Immature natural killer cell (primary cell): ENCODE data around the gene SFMBT2. TPM values are rescaled to one million over a fixed set of nuclear protein-coding genes. Genes with fewer than 3 reads are reported as not detected.

Source experiments
- DNase-seq, 3 donors: peaks; one replicate each; pipeline ENCODE4 v3.0.0; 2022; ENCODE audit warnings: mixed read lengths in 1 of 3
- H3K27ac Mint-ChIP-seq, 6 donors: one replicate each; pipeline ENCODE4 v1.8.0; 2020; ENCODE audit warnings: mixed read lengths in 6 of 6, mild to moderate bottlenecking in 5 of 6, inconsistent platforms in 4 of 6, moderate library complexity in 3 of 6
- H3K27me3 Mint-ChIP-seq, 3 donors: one replicate each; pipeline ENCODE4 v1.8.0; 2020 to 2021; ENCODE audit warnings: low read depth in 3 of 3, mild to moderate bottlenecking in 3 of 3, mixed read lengths in 3 of 3, moderate library complexity in 3 of 3, inconsistent platforms in 1 of 3
- H3K36me3 Mint-ChIP-seq, 3 donors: one replicate each; pipeline ENCODE4 v1.8.0; 2020; ENCODE audit warnings: mixed read lengths in 3 of 3, inconsistent platforms in 2 of 3, mild to moderate bottlenecking in 2 of 3
- H3K4me1 Mint-ChIP-seq, 2 donors: one replicate each; pipeline ENCODE4 v1.8.0; 2020; ENCODE audit warnings: inconsistent platforms in 2 of 2, mild to moderate bottlenecking in 2 of 2, mixed read lengths in 2 of 2, moderate library complexity in 1 of 2
- H3K4me3 Mint-ChIP-seq, 5 donors: one replicate each; pipeline ENCODE4 v1.8.0; 2020; ENCODE audit warnings: mild to moderate bottlenecking in 5 of 5, mixed read lengths in 5 of 5, inconsistent platforms in 3 of 5, moderate library complexity in 3 of 5
- H3K9me3 Mint-ChIP-seq, 6 donors: one replicate each; pipeline ENCODE4 v1.8.0; 2020; ENCODE audit warnings: mild to moderate bottlenecking in 6 of 6, mixed read lengths in 6 of 6, inconsistent platforms in 4 of 6, moderate library complexity in 3 of 6
- polyA plus RNA-seq, 3 donors: library from polyadenylated mRNA; unstranded; fragments of 300-500 nt; fragmentation: Illumina TruSeq; gene quantifications; one replicate each; pipeline ENCODE4 v1.2.3, GENCODE V29; 2021

SFMBT2 gene
- polyA plus RNA-seq, 3 donors from 2014 or later, result 1.5 to 9.8 (median 3.1) TPM

DNA sequence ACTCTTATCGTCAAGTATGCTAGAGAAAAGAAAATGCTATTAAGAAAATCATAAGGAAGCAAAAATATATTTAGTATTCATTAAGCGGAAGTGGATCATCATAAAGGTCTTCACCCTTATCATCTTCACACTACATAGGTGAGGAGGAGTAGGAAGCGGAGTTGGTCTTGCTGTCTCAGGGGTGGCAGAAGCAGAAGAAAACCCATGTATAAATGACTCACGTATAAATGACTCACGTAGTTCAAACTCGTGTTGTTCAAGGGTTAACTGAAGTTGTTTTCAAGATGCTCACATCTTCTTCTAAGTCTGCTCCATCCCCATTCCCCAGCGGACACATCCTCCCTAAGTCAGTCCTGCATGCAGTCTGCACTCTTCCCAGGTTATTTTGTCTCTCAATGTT lies 72.4 kb downstream of the SFMBT2 start:
- H3K27ac Mint-ChIP-seq, result peak overlapping the region in 1 of 6 donors; percentile 37
- no peak for DNase-seq

DNA sequence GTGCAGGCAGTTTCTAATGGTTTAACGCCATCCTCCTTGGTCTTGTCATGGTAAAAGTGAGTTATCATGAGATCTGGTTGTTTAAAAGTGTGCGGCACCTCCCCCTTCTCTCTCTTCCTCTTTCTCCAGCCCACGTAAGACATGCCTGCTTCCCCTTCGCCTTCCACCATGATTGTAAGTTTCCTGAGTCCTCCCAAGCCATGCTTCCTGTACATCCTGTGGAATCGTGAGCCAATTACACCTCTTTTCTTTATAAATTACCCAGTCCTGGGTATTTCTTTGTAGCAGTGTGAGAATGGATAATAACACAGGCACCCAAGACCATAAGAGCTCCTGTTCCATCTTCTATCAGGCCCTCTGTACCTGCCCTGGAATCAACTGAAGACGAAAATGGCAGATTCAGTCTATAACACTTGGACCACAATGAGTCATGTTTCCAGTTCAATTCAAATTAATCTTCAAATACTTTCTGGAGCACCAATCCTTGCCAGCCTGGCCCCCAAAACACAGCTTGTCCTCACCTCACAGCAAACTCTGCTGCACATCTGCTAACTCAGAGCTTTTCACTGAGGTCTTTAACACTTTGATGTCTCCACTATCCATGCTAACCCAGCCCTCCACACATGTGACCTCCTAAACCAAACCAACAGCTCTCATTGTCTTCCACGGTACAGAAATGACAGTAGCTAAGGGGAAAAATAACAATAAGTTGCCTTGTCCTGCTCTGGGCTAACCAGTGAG lies 73.2 kb downstream of the SFMBT2 start:
- peak overlapping the region in 4 of 5 donors; percentile 3 to 27 (median 14) for H3K4me3 Mint-ChIP-seq

More for the DNA sequence above, 72.4 kb downstream of the SFMBT2 start:
- no peaks in the 10 kb centered on the region for H3K9me3 Mint-ChIP-seq
- peak overlapping the region in 1 of 5 donors; percentile 36 for H3K4me3 Mint-ChIP-seq
- peaks cover 1 to 2% (median 1%) of the 10 kb centered on the region in 3 donors for H3K27me3 Mint-ChIP-seq
- H3K36me3 Mint-ChIP-seq, result peaks cover 0 to 14% (median 7%) of the 10 kb centered on the region in 3 donors
- peaks cover 67 to 93% of the 10 kb centered on the region in 2 donors for H3K4me1 Mint-ChIP-seq

DNA sequence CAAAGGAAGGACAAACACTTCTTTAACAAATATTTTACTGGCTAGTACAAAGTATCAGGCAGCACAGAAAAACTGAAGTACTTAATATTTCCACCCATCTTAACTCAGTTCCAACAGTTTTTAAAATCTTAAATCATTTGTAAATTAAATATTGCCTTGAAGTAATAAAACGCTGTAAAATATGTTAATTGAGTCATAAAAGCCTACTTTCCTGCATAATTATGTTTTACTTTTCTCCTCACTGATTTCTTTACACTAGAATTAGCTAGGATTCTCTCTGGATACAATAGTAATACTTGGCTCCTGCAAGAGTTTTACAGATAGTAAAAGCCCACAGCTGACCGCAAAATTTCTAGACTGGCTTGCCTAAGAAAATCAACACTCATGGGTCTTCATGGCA lies 74.9 kb downstream of the SFMBT2 start:
- Mint-ChIP-seq H3K4me1 (peaks cover 73 to 94% of the 10 kb centered on the region in 2 donors), H3K27me3 (peaks cover 1 to 2% (median 1%) of the 10 kb centered on the region in 3 donors), H3K27ac (peak overlapping the region in 2 of 6 donors; percentile 18 to 68), H3K36me3 (peaks cover 0 to 11% (median 0%) of the 10 kb centered on the region in 3 donors), H3K9me3 (no peaks in the 10 kb centered on the region), H3K4me3 (no peak overlapping the region)
- DNase-seq, result no peak

More for the DNA sequence above, 73.2 kb downstream of the SFMBT2 start:
- DNase-seq, result no peak
- Mint-ChIP-seq H3K27ac (peak overlapping the region; percentile 14 to 74 (median 33)), H3K27me3 (peaks cover 1 to 2% (median 1%) of the 10 kb centered on the region in 3 donors), H3K36me3 (peaks cover 0 to 14% (median 3%) of the 10 kb centered on the region in 3 donors), H3K4me1 (peaks cover 67 to 93% of the 10 kb centered on the region in 2 donors), H3K9me3 (no peaks in the 10 kb centered on the region)

DNA sequence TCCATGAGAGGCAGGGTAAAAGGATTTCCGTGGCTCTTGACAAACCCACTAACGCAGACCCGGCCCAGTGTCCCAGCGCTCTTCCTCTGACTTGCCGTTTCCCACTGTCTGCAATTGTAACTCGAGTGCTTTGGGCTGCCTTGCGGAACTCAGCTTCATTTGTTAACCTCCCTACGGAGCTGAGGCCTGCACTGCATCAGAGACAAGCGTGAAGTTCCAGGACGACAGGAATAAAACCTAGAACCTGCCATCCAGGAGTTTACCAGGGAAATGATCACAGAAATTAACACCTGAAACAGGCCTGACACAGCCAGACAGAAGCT lies 76.2 kb downstream of the SFMBT2 start:
- H3K27ac Mint-ChIP-seq, result peak overlapping the region in 3 of 6 donors; percentile 12 to 68 (median 53)

DNA sequence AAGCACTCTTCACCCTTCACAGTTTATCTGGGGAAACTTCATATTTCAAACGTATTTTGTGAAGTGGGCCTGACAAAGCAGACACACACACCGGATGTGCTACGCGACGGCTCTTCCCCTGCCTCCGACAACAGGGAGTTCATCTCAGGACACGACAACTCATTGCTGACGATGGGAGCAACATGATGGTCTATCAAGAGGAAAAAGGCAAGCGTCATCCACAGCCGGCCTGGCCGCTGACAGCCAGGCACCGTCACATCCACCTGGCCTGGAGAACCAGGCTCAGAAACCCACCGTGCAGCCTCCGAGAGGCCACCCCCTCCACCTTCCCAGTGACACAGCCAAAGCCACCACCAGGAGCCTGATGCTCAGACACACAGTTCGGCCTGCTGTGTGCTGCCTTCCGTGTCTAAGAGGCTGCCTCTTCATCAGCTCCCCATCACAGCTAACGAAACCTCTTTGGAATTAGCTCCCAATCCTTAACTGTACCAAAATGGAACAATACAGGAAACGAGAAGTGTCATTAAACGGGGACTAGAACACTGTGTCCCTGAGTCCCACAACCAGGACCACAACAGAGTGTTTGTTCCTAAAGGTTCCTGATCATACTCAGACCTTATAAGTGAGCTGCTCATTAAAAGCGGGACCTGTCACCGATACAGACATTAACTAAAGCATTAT lies 76.7 kb downstream of the SFMBT2 start:
- Mint-ChIP-seq H3K36me3 (peaks cover under 1 to 11% (median 4%) of the 10 kb centered on the region in 3 donors), H3K4me3 (no peak overlapping the region), H3K27me3 (peaks cover 0 to 2% (median 1%) of the 10 kb centered on the region in 3 donors), H3K4me1 (peaks cover 74 to 95% of the 10 kb centered on the region in 2 donors), H3K9me3 (no peaks in the 10 kb centered on the region), H3K27ac (peak overlapping the region in 3 of 6 donors; percentile 32 to 75 (median 38))
- no peak for DNase-seq

More for the DNA sequence above, 76.2 kb downstream of the SFMBT2 start:
- Mint-ChIP-seq H3K9me3 (no peaks in the 10 kb centered on the region), H3K36me3 (peaks cover 0 to 11% (median 3%) of the 10 kb centered on the region in 3 donors), H3K4me1 (peaks cover 70 to 94% of the 10 kb centered on the region in 2 donors), H3K4me3 (no peak overlapping the region), H3K27me3 (peaks cover 1 to 2% (median 1%) of the 10 kb centered on the region in 3 donors)
- no peak for DNase-seq

DNA sequence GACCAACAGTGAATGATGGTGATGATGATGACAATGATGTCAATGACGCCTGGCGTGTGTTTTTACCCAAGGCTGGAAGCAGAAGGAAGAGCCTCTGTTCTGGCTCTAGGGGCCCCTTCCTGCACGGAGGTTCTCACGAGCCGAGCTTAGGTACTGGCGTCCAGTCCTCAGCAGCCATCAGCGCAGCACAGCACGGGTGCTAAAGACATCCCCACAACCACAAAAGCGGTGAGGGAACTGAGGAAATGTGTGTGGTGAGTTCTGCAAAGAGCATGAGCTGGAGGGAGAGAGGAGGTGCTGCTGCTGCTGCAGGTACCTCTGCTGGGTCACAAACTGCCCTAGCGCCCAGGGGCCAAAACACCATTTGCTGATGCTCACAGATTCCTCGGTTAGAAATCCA lies 81.6 kb downstream of the SFMBT2 start:
- peak overlapping the region in 4 of 5 donors; percentile 48 to 75 (median 58) for H3K4me3 Mint-ChIP-seq
- peaks cover 0 to 7% (median 3%) of the 10 kb centered on the region in 3 donors for H3K27me3 Mint-ChIP-seq
- peak; percentile 26 to 40 (median 35) for DNase-seq
- peak overlapping the region in 5 of 6 donors; percentile 7 to 32 (median 24) for H3K27ac Mint-ChIP-seq
- peaks cover 49 to 83% of the 10 kb centered on the region in 2 donors for H3K4me1 Mint-ChIP-seq
- H3K9me3 Mint-ChIP-seq, result peaks cover 0 to 9% (median 6%) of the 10 kb centered on the region in 6 donors
- H3K36me3 Mint-ChIP-seq, result peaks cover 10 to 21% (median 13%) of the 10 kb centered on the region in 3 donors

DNA sequence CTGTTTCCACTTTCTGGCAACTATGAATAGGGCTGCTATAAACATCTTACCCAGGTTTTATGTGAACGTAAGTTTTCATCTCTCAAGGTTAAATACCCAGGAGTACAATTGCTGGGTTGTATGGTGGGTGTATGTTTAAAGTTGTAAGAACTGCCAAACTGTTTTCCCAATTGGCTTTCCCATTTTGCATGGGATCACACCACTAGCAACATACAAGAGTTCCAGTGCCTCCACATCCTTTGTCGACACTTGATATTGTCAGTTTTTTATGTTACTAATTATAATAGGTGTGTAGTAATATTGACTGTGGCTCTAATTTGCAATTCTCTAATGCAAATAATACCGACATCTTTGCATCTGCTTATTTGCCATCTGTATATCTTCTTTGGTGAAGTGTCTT lies 82.9 kb downstream of the SFMBT2 start:
- DNase-seq, result no peak
- Mint-ChIP-seq H3K4me1 (peaks cover 47 to 80% of the 10 kb centered on the region in 2 donors), H3K36me3 (peaks cover 10 to 23% (median 13%) of the 10 kb centered on the region in 3 donors), H3K27ac (no peak overlapping the region), H3K9me3 (peaks cover 0 to 9% (median 6%) of the 10 kb centered on the region in 6 donors), H3K4me3 (no peak overlapping the region), H3K27me3 (peaks cover 0 to 9% (median 3%) of the 10 kb centered on the region in 3 donors)

DNA sequence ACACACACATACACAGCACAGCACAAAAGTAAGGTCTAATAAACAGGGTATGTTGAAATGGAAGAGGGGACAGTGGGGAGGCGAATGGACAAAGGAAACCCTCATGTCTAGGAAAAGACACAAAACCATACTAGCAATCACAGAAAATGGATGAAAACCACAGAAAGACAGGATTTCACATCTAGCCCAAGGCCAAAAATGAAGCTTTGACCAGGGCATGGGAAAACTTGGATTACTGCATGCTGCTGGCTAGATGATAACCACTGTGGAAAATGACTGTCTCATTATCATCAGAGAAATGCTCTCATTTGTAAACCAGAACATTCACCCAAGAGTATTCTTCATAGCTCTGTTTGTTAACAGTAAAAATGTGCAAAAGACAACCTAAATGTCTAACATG lies 88.2 kb downstream of the SFMBT2 start:
- H3K36me3 Mint-ChIP-seq, result peaks cover 6 to 15% (median 10%) of the 10 kb centered on the region in 3 donors
- peaks cover 0 to 2% (median 0%) of the 10 kb centered on the region in 6 donors for H3K9me3 Mint-ChIP-seq
- peaks cover 0 to 17% (median 0%) of the 10 kb centered on the region in 3 donors for H3K27me3 Mint-ChIP-seq
- H3K4me3 Mint-ChIP-seq, result no peak overlapping the region
- no peak overlapping the region for H3K27ac Mint-ChIP-seq
- H3K4me1 Mint-ChIP-seq, result peaks cover 41 to 65% of the 10 kb centered on the region in 2 donors
- DNase-seq, result no peak

DNA sequence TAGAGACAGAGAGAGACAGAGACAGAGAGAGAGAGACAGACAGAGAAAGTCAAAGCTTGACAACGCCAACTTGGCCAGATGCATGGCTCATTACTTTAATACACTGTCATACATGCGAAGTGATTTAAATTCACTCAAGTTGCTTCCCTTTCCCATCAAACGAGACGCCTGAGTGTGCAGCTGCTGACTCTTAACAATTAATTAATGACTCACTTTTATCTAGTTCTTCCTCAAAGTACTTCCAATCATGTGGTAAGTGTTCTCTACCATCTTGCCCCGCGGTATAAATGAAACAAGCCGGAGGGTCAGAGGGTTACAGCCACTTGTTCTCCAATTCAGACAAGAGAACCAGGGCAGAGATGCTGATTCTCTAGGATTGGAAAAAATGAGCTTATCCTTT lies 90.8 kb downstream of the SFMBT2 start:
- H3K27ac Mint-ChIP-seq, result peak overlapping the region in 5 of 6 donors; percentile 42 to 72 (median 64)
- H3K4me1 Mint-ChIP-seq, result peaks cover 63 to 77% of the 10 kb centered on the region in 2 donors
- H3K4me3 Mint-ChIP-seq, result peak overlapping the region in 4 of 5 donors; percentile 22 to 62 (median 42)
- no peak for DNase-seq
- peaks cover 0 to 12% (median 0%) of the 10 kb centered on the region in 3 donors for H3K27me3 Mint-ChIP-seq
- no peaks in the 10 kb centered on the region for H3K9me3 Mint-ChIP-seq
- peaks cover 6 to 10% (median 6%) of the 10 kb centered on the region in 3 donors for H3K36me3 Mint-ChIP-seq

DNA sequence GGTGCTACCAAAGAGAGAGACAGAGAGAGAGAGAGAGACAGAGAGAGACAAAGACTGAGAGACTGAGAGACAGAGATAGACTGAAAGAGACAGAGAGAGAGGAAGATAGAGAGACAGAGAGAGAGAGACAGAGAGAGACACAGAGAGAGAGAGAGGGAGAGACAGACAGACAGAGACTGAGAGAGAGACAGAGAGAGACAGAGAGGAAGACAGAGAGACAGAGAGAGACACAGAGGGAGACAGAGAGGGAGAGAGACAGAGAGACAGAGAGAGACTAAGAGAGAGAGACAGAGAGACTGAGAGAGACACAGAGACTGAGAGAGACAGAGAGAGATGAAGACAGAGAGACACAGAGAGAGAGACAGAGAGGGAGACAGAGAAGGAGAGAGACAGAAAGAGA lies 91.2 kb downstream of the SFMBT2 start:
- Mint-ChIP-seq H3K4me3 (peak overlapping the region in 3 of 5 donors; percentile 36 to 62 (median 49)), H3K4me1 (peaks cover 66 to 81% of the 10 kb centered on the region in 2 donors), H3K27me3 (peaks cover 0 to 16% (median 0%) of the 10 kb centered on the region in 3 donors), H3K27ac (peak overlapping the region; percentile 42 to 91 (median 65)), H3K36me3 (peaks cover 6 to 10% (median 6%) of the 10 kb centered on the region in 3 donors), H3K9me3 (no peaks in the 10 kb centered on the region)
- DNase-seq, result no peak

DNA sequence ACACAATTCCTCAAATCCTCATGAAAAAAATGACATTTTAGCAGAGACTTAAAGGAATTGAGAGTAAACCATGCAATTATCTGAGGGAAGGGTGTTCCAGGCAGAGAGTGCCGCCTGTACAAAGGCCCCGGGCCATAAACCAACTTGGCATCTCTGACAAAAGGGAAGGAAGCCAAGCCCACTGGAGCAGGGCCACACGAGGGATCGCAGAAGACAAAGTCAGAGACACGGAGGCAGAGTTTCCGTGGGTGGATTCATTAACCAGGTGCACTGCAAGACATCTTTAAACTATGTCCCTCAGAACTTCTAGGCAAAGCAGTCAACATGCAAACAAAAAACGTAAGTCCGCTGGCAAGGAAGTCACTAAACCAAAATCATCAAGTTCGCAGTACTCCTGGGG lies 92.0 kb downstream of the SFMBT2 start:
- H3K27ac Mint-ChIP-seq, result peak overlapping the region; percentile 37 to 69 (median 57)
- H3K9me3 Mint-ChIP-seq, result no peaks in the 10 kb centered on the region
- no peak for DNase-seq
- H3K4me3 Mint-ChIP-seq, result peak overlapping the region; percentile 13 to 62 (median 34)
- H3K36me3 Mint-ChIP-seq, result peaks cover 5 to 6% (median 6%) of the 10 kb centered on the region in 3 donors
- peaks cover 65 to 81% of the 10 kb centered on the region in 2 donors for H3K4me1 Mint-ChIP-seq
- peaks cover 0 to 15% (median 0%) of the 10 kb centered on the region in 3 donors for H3K27me3 Mint-ChIP-seq

DNA sequence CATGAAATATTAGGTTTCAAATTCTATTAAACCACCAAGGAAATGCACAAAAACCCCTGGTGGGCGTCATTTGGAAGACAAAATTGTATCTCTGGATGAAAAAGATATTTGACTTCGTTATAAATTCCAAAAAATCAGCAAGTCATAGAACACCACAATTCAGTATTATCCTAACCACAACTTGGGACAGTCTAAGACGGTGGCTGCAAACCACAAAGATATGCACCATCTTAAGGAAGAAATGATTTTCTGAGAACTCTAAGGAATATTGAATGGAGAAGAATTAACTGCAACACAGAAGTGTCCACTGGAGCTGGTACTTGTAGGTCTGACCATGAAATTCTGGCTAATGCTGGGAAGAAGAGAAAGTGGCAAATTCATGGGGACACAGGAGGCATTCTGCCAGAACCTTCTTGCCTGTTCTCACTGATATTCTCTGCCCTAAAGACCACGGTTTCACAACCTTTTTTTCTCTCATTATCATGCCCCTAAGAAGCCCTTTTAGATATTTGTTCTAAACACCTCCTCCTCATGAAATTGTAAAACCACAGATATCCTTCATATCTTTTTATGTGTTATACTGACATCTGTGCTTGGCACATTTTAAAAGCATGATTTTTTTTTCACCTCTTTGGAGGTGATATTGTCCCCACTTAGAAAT lies 92.9 kb downstream of the SFMBT2 start:
- peak; percentile 15 to 28 (median 23) for DNase-seq
- H3K27ac Mint-ChIP-seq, result peak overlapping the region; percentile 29 to 66 (median 41)
- peaks cover 69 to 84% of the 10 kb centered on the region in 2 donors for H3K4me1 Mint-ChIP-seq
- peaks cover 0 to 15% (median 0%) of the 10 kb centered on the region in 3 donors for H3K27me3 Mint-ChIP-seq
- H3K36me3 Mint-ChIP-seq, result peaks cover 5 to 6% (median 6%) of the 10 kb centered on the region in 3 donors
- H3K9me3 Mint-ChIP-seq, result no peaks in the 10 kb centered on the region
- peak overlapping the region; percentile 13 to 62 (median 57) for H3K4me3 Mint-ChIP-seq

DNA sequence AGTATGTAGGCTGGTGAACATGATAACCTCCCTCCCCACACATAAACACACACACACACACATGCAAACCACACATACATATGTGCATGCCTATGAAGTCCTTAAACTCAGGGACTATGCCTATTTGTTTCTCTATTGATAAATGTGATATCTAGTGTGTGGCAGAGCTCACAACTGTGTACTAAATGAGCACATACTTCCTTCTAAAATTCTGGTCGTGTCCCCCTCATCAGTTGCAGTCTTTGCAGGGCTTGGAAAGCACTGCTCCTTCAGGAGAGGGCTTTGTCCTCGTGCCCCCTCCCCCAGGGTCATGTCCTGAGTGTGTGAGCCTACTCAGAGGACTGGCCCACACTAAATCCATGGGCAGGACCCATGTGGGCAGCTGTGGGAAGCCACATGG lies 94.0 kb downstream of the SFMBT2 start:
- Mint-ChIP-seq H3K27ac (peak overlapping the region in 2 of 6 donors; percentile 9 to 37), H3K27me3 (peaks cover 0 to 15% (median 0%) of the 10 kb centered on the region in 3 donors), H3K36me3 (peaks cover 0 to under 1% (median 0%) of the 10 kb centered on the region in 3 donors), H3K4me3 (peak overlapping the region in 1 of 5 donors; percentile 13), H3K9me3 (no peaks in the 10 kb centered on the region), H3K4me1 (peaks cover 70 to 94% of the 10 kb centered on the region in 2 donors)
- DNase-seq, result no peak
